Kidney (tissue), 14 donors: ENCODE results near the gene TPM4. TPM values are rescaled to one million over a fixed set of nuclear protein-coding genes. Genes with fewer than 3 reads are reported as not detected.

ENCODE experiments used
- DNase-seq, 5 donors: peaks; one replicate each; pipeline ENCODE4 v3.0.0-alpha.2; 2013 to 2020
- FAIRE-seq: peaks from 2 replicates; lab custom pipeline; 2012; peaks lifted over from hg19 to GRCh38; lab: Jason Lieb, UNC
- H3K27ac ChIP-seq, 2 donors: one replicate each; pipeline ENCODE4 v1.7.0; 2013; ENCODE audit warnings: low read depth in 2 of 2, low read length in 2 of 2, inconsistent platforms in 1 of 2
- H3K27me3 ChIP-seq: one replicate; pipeline ENCODE4 v1.7.1; 2013; ENCODE audit warnings: low read length, inconsistent platforms; ENCODE audit not compliant: control insufficient read depth, insufficient read depth
- H3K36me3 ChIP-seq, 3 donors: one replicate each; pipeline versions ENCODE4 v1.7.0 to v1.7.1; 2013; ENCODE audit warnings: low read length in 3 of 3, control low read depth in 1 of 3, inconsistent platforms in 1 of 3; ENCODE audit not compliant: insufficient read depth in 3 of 3, control insufficient read depth in 2 of 3
- H3K4me1 ChIP-seq, 3 donors: one replicate each; pipeline versions ENCODE4 v1.7.0 to v1.7.1; 2013; ENCODE audit warnings: low read length in 3 of 3, inconsistent platforms in 1 of 3, low read depth in 1 of 3; ENCODE audit not compliant: control insufficient read depth in 2 of 3, insufficient read depth in 2 of 3
- H3K4me3 ChIP-seq, 3 donors: one replicate each; pipeline versions ENCODE4 v1.7.0 to v1.8.1; 2013; ENCODE audit warnings: low read length in 3 of 3, control low read depth in 1 of 3, inconsistent platforms in 1 of 3
- H3K9ac ChIP-seq, 3 donors: one replicate each; pipeline versions ENCODE4 v1.7.0 to v1.7.1; 2013; ENCODE audit warnings: low read length in 3 of 3, control low read depth in 1 of 3, inconsistent platforms in 1 of 3
- H3K9me3 ChIP-seq, 3 donors: one replicate each; pipeline versions ENCODE4 v1.7.0 to v1.7.1; 2013; ENCODE audit warnings: low read length in 3 of 3, control low read depth in 1 of 3, inconsistent platforms in 1 of 3; ENCODE audit not compliant: control insufficient read depth in 2 of 3, insufficient read depth in 1 of 3
- CTCF ChIP-seq: IDR thresholded peaks from 3 replicates; pipeline ENCODE4 v1.5.1; 2012; ENCODE audit warnings: mild to moderate bottlenecking, moderate library complexity, borderline replicate concordance; ENCODE audit not compliant: insufficient read depth; ENCODE audit errors: extremely low read depth
- intact Hi-C: fragments of 100-400 bp; cut with DNase I; formaldehyde crosslinking; loops from one replicate; pipeline ENCODE4 v1.11.1; 2022
- polyA plus RNA-seq: library from polyadenylated mRNA; stranded (reverse); fragments of 350-450 nt; fragmentation: Illumina TruSeq; extraction: RNeasy Lipid Tissue Mini Kit (QIAGEN cat#74804); gene quantifications from one replicate; pipeline ENCODE4 v1.2.3, GENCODE V29; 2014; ENCODE audit warnings: low read depth, low replicate concordance; ENCODE audit not compliant: insufficient read depth
- total RNA-seq: library from RNA; stranded (reverse); fragmentation: NEBNext Ultra II Directional; extraction: Animal tissue kit (Norgen Biotek cat#: 25700); gene quantifications from one replicate; pipeline ENCODE4 v1.2.1, GENCODE V29; 2021
- donor health status: control.
- donor health status: control.
- donor health status: control.
- donor health status: control.
- donor health status: control.
- donor health status: DM: yes; HTN: yes; CAD: no.
- donor health status: Normal renal cell carcinoma (clear cell type).

TPM4 gene
- total and polyA plus RNA-seq, 2 donors from 2014 or later = 132 to 273 TPM

GRCh38 chr19:16071072-16071691 lies 5.1 kb upstream of the TPM4 start:
- TF ChIP-seq CTCF = no peak
- Histone ChIP-seq H3K4me1 (peaks cover 0 to 10% (median 0%) of the 10 kb centered on the region in 3 donors), H3K27ac (peak overlapping the region; percentile 57 to 59), H3K9ac (peak overlapping the region in 1 of 3 donors; percentile 7), H3K27me3 (no peaks in the 10 kb centered on the region), H3K4me3 (no peak overlapping the region), H3K36me3 (no peaks in the 10 kb centered on the region), H3K9me3 (no peaks in the 10 kb centered on the region)
- no peak for DNase-seq
- intact Hi-C loops = no loop called here
- no peak for FAIRE-seq

- no peaks in the 10 kb centered on the region for H3K36me3 ChIP-seq
- DNase-seq (peak in 3 of 5 donors; percentile 4 to 59 (median 47)), FAIRE-seq (no peak)
- TF ChIP-seq CTCF = no peak
- H3K27ac ChIP-seq = no peak overlapping the region
- no peak overlapping the region for H3K9ac ChIP-seq
- intact Hi-C loops = no loop called here
- no peaks in the 10 kb centered on the region for H3K27me3 ChIP-seq
- H3K4me3 ChIP-seq = no peak overlapping the region
- peaks cover 0 to 15% (median 0%) of the 10 kb centered on the region in 3 donors for H3K4me1 ChIP-seq
- H3K9me3 ChIP-seq = no peaks in the 10 kb centered on the region
Measured at GRCh38 chr19:16073481-16073880, 2.8 kb upstream of the TPM4 start.

- H3K4me3 ChIP-seq = no peak overlapping the region
- intact Hi-C loops = no loop called here
- peak in 2 of 5 donors; percentile 23 to 37 for DNase-seq
- no peaks in the 10 kb centered on the region for H3K27me3 ChIP-seq
- no peaks in the 10 kb centered on the region for H3K9me3 ChIP-seq
- H3K9ac ChIP-seq = no peak overlapping the region
- no peaks in the 10 kb centered on the region for H3K36me3 ChIP-seq
- TF ChIP-seq CTCF = no peak
- H3K4me1 ChIP-seq = peaks cover 0 to 15% (median 2%) of the 10 kb centered on the region in 3 donors
- H3K27ac ChIP-seq = no peak overlapping the region
- FAIRE-seq = no peak
Measured at GRCh38 chr19:16073988-16074387, 2.3 kb upstream of the TPM4 start.
